Karpas-422 (cell line): ENCODE results near the gene LRP4. TPM values are rescaled to one million over a fixed set of nuclear protein-coding genes. Genes with fewer than 3 reads are reported as not detected.
A peak's percentile ranks its signal among the peaks of the same experiment; 100 is the strongest.

Experiments used
- DNase-seq: peaks from one replicate; pipeline ENCODE4 v3.0.0-alpha.2; 2015
- H2AFZ ChIP-seq: fragments of 200-600 bp; sonication (generic); 2 replicates; pipeline ENCODE4 v1.6.1; 2014; ENCODE audit warnings: antibody characterized with exemption, low read length, mixed read lengths
- H3K27ac ChIP-seq: fragments of 200-600 bp; sonication (generic); 2 replicates; pipeline ENCODE4 v1.5.1; 2014; ENCODE audit warnings: mild to moderate bottlenecking, low read length, moderate library complexity
- H3K27me3 ChIP-seq: fragments of 200-600 bp; sonication (generic); 2 replicates; pipeline ENCODE4 v1.6.1; 2014; ENCODE audit warnings: low read length, mixed read lengths
- H3K36me3 ChIP-seq: fragments of 200-600 bp; sonication (generic); 2 replicates; pipeline ENCODE4 v1.6.1; 2014; ENCODE audit warnings: low read length, mixed read lengths; ENCODE audit not compliant: insufficient read depth
- H3K4me1 ChIP-seq: fragments of 200-600 bp; sonication (generic); 2 replicates; pipeline ENCODE4 v1.6.1; 2014; ENCODE audit warnings: mild to moderate bottlenecking, low read length, mixed read lengths
- H3K4me2 ChIP-seq: fragments of 200-600 bp; sonication (generic); 2 replicates; pipeline ENCODE4 v1.6.1; 2014; ENCODE audit warnings: low read length, low read depth, mild to moderate bottlenecking; ENCODE audit not compliant: poor library complexity, severe bottlenecking
- H3K4me3 ChIP-seq: fragments of 200-600 bp; sonication (generic); 2 replicates; pipeline ENCODE4 v1.5.1; 2014; ENCODE audit warnings: mild to moderate bottlenecking, antibody characterized with exemption, low read length, mixed read lengths
- H3K79me2 ChIP-seq: fragments of 200-600 bp; sonication (generic); 2 replicates; pipeline ENCODE4 v1.6.1; 2014; ENCODE audit warnings: mild to moderate bottlenecking, low read length, mixed read lengths
- H3K9ac ChIP-seq: fragments of 200-600 bp; sonication (generic); 2 replicates; pipeline ENCODE4 v1.6.0; 2014; ENCODE audit warnings: low read length
- H3K9me2 ChIP-seq: fragments of 200-600 bp; sonication (generic), shearing (Covaris generic); replicated peaks from 2 replicates; pipeline ENCODE4 v1.6.0; 2014; ENCODE audit warnings: mild to moderate bottlenecking, low read length, moderate library complexity; ENCODE audit not compliant: insufficient read depth
- H3K9me3 ChIP-seq: fragments of 300-700, 200-600 bp; sonication (generic); 2 replicates; pipeline ENCODE4 v1.6.1; 2014; ENCODE audit warnings: low read length, mixed read lengths
- H4K20me1 ChIP-seq: fragments of 200-600 bp; sonication (generic); 2 replicates; pipeline ENCODE4 v1.6.1; 2014; ENCODE audit warnings: mild to moderate bottlenecking, antibody characterized with exemption, low read length, low read depth; ENCODE audit not compliant: insufficient read depth
- total RNA-seq: library from RNA; depleted of rRNA; stranded (reverse); fragments of >200 nt; shearing (Covaris generic); gene quantifications from 2 replicates; pipeline ENCODE4 v1.2.3, GENCODE V29; 2014; ENCODE audit warnings: low replicate concordance

Gene LRP4
- total RNA-seq, 1 experiment from 2014 or later = 2.6 TPM

GRCh38 chr11:46835897-46836296 lies 82.5 kb downstream of the LRP4 start:
- Histone ChIP-seq H3K9me2 (no peaks in the 10 kb centered on the region), H3K4me2 (no peak overlapping the region), H3K4me1 (no peaks in the 10 kb centered on the region), H3K4me3 (no peak overlapping the region), H3K9ac (no peak overlapping the region), H3K27ac (no peak overlapping the region), H3K27me3 (no peaks in the 10 kb centered on the region), H4K20me1 (peaks cover 10% of the 10 kb centered on the region; the same call in 1 of the 2 replicates), H3K9me3 (no peaks in the 10 kb centered on the region), H3K36me3 (peaks cover 7% of the 10 kb centered on the region; the same call in 1 of the 2 replicates), H2AFZ (no peak overlapping the region), H3K79me2 (peaks cover 98% of the 10 kb centered on the region)
- DNase-seq = no peak

- Histone ChIP-seq H3K36me3 (peaks cover 7% of the 10 kb centered on the region; the same call in 1 of the 2 replicates), H3K4me2 (no peak overlapping the region), H3K9ac (no peak overlapping the region), H3K9me2 (no peaks in the 10 kb centered on the region), H2AFZ (no peak overlapping the region), H3K79me2 (peaks cover 96% of the 10 kb centered on the region), H3K4me3 (no peak overlapping the region), H3K9me3 (no peaks in the 10 kb centered on the region), H3K27ac (no peak overlapping the region), H3K4me1 (no peaks in the 10 kb centered on the region), H3K27me3 (no peaks in the 10 kb centered on the region), H4K20me1 (peaks cover 10% of the 10 kb centered on the region; the same call in 1 of the 2 replicates)
- DNase-seq = no peak
These were observed 83.5 kb downstream of the LRP4 start for GRCh38 chr11:46834821-46835220.

DNA sequence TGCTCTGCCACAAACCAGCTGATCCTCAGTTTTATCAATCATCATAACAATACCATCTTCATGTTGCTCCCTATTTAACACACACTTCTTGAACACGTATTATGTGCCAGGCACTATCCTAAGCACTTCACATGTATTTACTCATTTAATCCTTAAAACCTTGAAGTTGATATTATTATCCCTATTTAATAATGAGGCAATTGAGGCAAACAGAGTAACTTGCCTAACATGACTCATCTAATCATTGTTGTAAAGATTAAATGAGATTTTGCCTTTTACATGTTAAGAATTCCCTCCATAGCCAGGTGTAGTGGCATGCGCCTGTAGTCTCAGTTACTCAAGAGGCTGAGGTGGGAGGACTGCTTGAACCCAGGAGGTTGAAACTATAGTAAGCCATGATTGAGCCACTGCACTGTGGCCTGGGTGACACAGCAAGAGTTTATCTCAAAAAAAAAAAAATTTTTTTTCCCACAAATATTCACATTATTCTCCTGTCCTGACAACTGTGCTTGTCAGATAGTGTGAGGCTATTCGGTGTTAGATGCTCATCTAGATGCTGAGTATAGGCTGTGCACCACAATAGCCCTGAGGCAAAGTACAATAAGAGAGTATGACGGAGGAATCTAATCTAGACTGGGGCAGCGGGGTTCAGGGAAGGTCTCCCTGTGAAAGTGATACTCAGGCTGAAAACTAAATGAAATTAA lies 85.7 kb downstream of the LRP4 start:
- Histone ChIP-seq H3K79me2 (peaks cover 96% of the 10 kb centered on the region), H3K27me3 (no peaks in the 10 kb centered on the region), H2AFZ (no peak overlapping the region), H3K4me1 (peaks cover 14% of the 10 kb centered on the region), H3K4me2 (no peak overlapping the region), H3K9me3 (no peaks in the 10 kb centered on the region), H3K9ac (no peak overlapping the region), H3K9me2 (no peaks in the 10 kb centered on the region), H3K36me3 (0 out of 2 replicates have a peak, but pooled peaks cover 3% of the 10 kb centered on the region), H3K4me3 (no peak overlapping the region), H3K27ac (no peak overlapping the region), H4K20me1 (peaks cover 4% of the 10 kb centered on the region; the same call in 1 of the 2 replicates)
- no peak for DNase-seq

GRCh38 chr11:46827995-46828394 lies 90.4 kb downstream of the LRP4 start:
- Histone ChIP-seq H2AFZ (no peak overlapping the region), H3K4me1 (peaks cover 45% of the 10 kb centered on the region), H4K20me1 (peaks cover 4% of the 10 kb centered on the region; the same call in 1 of the 2 replicates), H3K9me3 (no peaks in the 10 kb centered on the region), H3K36me3 (no peaks in the 10 kb centered on the region), H3K4me3 (no peak overlapping the region; the same call in 1 of the 2 replicates), H3K79me2 (peaks cover 98% of the 10 kb centered on the region), H3K4me2 (peak overlapping the region; percentile 61), H3K27me3 (no peaks in the 10 kb centered on the region), H3K27ac (no peak overlapping the region), H3K9me2 (no peaks in the 10 kb centered on the region), H3K9ac (peak overlapping the region; percentile 49)
- no peak for DNase-seq

GRCh38 chr11:46826310-46827044 lies 91.9 kb downstream of the LRP4 start:
- Histone ChIP-seq H2AFZ (no peak overlapping the region), H3K9me2 (no peaks in the 10 kb centered on the region), H3K27me3 (no peaks in the 10 kb centered on the region), H3K4me1 (peaks cover 45% of the 10 kb centered on the region), H3K9me3 (no peaks in the 10 kb centered on the region), H4K20me1 (no peaks in the 10 kb centered on the region; the same call in 1 of the 2 replicates), H3K4me2 (peak overlapping the region; percentile 61), H3K9ac (peak overlapping the region; percentile 49), H3K79me2 (peaks cover 98% of the 10 kb centered on the region), H3K27ac (no peak overlapping the region), H3K4me3 (peak overlapping the region; percentile 38), H3K36me3 (no peaks in the 10 kb centered on the region)
- peak; percentile 84 for DNase-seq

- H3K79me2 ChIP-seq = peaks cover 25% of the 10 kb centered on the region
- no peak overlapping the region for H3K4me2 ChIP-seq
- H3K36me3 ChIP-seq = peaks cover 33% of the 10 kb centered on the region; the same call in 1 of the 2 replicates
- no peaks in the 10 kb centered on the region for H3K9me2 ChIP-seq
- peak; percentile 73 for DNase-seq
- no peak overlapping the region for H3K4me3 ChIP-seq
- no peaks in the 10 kb centered on the region for H4K20me1 ChIP-seq
- no peaks in the 10 kb centered on the region for H3K27me3 ChIP-seq
- H3K9me3 ChIP-seq = no peaks in the 10 kb centered on the region
- H3K4me1 ChIP-seq = no peaks in the 10 kb centered on the region
- H3K9ac ChIP-seq = no peak overlapping the region
- H3K27ac ChIP-seq = no peak overlapping the region
- H2AFZ ChIP-seq = no peak overlapping the region
These were observed 109.4 kb downstream of the LRP4 start for GRCh38 chr11:46808799-46809431.
